GM21515 (cell line): Measurements from ENCODE around the gene CES1.
"Not testable (repeated sequence)": the region's sequence is repeated elsewhere in the genome, so short reads cannot be mapped to it uniquely, and the experiment has no call there.

Experiments
- ATAC-seq: cut with Tn5 transposase; IDR thresholded peaks from one replicate; pipeline ENCODE4 v1.9.1; 2021; ENCODE audit not compliant: unreplicated experiment

Gene CES1

DNA sequence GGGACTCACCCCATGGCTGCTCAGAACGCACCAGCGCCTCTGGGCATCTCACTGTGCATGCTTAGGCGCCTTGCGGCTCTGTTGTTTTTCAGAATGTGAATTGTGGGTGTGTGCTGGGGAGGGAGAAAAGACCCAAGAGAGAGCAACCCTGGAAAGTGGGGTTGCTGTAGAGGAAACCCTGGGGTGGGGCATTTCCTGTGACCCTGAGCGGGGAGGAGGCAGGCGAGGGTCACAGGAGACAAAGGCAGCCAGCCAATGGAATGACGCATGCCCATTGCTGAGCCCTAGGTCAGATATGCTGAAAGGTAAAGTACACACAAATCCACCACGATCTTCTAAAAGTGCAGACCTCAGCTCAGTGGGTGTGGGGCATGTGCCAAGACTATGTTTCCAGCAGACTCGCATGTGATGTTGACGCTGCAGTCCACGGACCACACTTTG, 39.9 kb downstream of the CES1 start:
- not testable (repeated sequence) for ATAC-seq

DNA sequence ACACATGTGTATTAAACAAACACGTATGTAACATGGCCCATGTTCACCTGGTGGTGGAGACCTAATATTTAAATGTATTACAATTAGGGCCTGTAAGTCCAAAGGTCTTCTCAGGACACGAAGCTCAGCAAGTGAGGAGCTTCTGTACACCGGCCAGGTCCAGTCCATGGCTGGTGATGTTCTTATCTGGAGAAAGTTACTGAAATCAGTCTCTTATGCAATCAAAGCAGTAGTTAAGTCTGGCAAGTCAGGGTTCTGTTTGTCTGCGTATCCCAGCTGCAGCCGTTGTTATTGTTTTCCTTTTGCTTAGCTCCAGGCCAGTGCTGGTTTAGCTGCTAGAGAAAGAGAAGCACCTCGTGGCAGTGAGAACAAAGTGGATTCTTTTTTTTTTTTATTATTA, 41.4 kb downstream of the CES1 start:
- ATAC-seq, result not testable (repeated sequence)

GRCh38 chr16:55790240-55790639, 42.7 kb downstream of the CES1 start:
- ATAC-seq, result not testable (repeated sequence)

DNA sequence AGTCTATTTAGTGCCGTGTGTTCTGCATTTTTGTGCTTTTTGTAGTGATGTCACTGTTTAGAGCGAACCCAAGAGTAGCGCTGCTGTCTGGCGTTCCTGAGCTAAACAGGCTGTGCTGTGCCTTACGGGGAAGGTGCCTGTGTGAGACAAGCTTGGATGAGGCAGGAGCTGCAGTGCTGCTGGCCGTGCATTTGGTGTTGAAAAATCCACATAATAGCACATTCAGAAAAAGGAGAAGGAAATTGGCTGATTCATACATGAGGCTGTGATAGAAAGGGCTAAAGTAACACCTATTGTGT, 50.2 kb downstream of the CES1 start:
- ATAC-seq, result not testable (repeated sequence)

GRCh38 chr16:55782091-55782792, 50.7 kb downstream of the CES1 start:
- ATAC-seq, result not testable (repeated sequence)

GRCh38 chr16:55781456-55781855, 51.4 kb downstream of the CES1 start:
- ATAC-seq, result not testable (repeated sequence)

GRCh38 chr16:55780095-55780407, 52.8 kb downstream of the CES1 start:
- not testable (repeated sequence) for ATAC-seq

DNA sequence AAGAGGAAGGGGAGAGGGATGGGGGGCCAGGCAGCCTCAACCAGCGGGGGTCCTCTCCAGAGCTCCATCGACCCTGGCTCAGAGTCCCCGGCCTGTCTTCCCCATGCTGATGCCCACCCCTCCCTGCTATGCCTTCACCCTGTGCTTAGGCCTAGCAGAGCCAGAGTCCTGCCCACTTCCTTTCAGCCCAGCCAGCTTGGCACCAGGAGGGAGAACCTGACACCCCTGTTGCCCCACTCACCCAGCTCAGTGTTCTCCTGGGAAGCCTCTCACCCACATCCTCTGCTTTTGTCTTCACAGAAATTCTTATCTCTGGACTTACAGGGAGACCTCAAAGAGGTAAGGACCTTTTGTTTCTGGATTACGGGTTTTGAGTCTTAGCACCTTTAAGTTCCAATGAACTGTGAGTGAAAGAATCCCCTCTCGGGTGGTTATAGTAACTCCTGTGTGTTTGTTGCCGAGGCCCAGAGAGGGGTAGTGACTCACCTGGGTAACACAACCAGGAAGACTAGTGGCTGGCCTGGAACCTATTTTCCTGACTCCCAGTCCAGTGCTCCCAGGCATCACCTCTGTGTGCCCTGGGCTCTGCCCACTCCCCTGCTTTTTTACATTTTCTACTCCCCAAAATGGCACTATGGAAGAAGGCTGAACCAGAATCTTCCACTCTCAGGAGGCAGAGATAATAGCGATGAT, 53.3 kb downstream of the CES1 start:
- no peak for ATAC-seq

DNA sequence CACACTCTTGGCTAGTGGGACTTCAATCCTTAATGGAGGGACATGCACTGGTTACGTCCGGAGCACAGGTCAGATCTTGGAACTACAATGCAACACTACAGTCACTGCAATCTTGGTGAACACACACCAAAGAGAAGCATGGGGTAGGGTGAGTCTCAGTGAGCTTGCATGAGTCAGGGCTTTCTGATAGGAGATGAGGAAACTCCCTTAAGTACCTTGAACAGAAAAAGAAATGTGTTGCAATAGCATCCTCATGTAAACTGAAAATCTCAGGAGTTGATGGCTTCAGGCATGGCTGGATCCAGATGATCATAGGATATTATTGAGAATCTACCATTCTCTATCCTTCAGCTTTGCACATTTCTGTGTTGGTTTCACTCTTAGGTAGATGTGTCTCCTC, 54.1 kb downstream of the CES1 start:
- no peak for ATAC-seq

DNA sequence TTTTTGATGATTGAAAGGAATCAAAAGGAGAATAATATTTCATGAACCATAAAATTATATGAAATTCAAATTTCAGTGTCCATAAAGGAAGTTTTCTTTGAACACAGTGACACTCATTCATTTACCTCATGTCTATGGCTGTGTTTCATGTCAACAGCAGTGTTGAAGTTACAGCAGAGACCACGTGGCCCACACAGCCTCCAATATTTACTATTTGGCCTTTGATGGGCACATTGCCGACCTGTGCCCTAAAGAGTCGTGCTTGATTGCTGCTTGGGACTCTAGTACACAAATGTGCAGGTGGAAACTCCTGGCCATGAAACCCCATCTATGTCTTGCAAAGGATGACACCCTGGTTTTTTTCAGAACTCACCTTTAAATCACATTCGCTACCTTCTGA, 57.0 kb downstream of the CES1 start:
- ATAC-seq, result no peak

GRCh38 chr16:55773859-55774549, 58.9 kb downstream of the CES1 start:
- ATAC-seq, result no peak

- no peak for ATAC-seq
Observed at GRCh38 chr16:55765161-55765560, 67.7 kb downstream of the CES1 start.

DNA sequence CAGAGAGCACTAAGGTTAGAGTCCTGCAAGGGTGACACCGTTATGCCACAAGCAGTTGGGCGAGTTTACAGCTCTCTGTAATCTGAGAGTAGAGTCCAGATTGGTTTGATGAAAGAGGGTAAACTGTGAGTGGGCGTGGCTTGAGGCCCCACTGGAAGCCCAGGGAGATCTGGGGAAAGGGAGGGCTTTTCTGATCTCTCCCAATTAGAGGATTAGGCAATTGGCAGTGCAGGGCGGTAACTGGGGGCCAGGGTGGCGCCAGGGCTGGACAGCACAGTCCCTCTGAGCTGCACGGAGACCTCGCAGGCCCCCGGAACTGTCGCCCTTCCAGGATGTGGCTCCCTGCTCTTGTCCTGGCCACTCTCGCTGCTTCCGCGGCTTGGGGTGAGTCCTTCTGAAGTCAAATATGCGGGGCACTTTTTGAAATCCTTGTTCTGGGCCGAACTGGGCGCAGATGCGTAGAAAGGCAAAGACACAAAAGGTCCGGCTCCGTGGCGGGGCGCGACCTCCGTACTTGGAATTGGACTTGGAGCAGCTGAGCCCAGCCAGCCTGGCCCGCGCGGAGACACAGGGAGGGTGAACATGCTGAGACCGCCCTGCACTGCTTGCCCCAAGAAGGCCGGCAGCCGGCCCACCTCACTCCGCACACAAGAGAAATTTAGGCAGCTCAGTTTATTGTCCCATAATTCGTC, 72.4 kb downstream of the CES1 start:
- ATAC-seq, result no peak

DNA sequence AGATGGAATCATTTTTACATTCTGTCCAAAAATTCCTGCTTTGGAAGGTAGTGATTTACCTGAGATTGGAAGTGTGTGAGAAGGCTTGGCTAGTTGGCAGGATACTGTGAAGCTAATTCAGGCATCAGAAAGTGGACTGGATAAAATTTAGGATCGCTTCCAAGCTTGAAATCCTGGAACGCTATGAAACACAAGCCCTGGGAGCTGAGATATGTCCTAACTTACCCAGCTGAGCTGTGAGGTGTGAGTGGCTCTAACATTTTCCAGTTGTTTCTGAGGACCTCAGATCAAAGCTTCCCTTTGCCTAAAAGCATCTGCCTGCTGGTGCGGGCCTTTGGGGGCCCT, 73.0 kb downstream of the CES1 start:
- ATAC-seq, result not testable (repeated sequence)

DNA sequence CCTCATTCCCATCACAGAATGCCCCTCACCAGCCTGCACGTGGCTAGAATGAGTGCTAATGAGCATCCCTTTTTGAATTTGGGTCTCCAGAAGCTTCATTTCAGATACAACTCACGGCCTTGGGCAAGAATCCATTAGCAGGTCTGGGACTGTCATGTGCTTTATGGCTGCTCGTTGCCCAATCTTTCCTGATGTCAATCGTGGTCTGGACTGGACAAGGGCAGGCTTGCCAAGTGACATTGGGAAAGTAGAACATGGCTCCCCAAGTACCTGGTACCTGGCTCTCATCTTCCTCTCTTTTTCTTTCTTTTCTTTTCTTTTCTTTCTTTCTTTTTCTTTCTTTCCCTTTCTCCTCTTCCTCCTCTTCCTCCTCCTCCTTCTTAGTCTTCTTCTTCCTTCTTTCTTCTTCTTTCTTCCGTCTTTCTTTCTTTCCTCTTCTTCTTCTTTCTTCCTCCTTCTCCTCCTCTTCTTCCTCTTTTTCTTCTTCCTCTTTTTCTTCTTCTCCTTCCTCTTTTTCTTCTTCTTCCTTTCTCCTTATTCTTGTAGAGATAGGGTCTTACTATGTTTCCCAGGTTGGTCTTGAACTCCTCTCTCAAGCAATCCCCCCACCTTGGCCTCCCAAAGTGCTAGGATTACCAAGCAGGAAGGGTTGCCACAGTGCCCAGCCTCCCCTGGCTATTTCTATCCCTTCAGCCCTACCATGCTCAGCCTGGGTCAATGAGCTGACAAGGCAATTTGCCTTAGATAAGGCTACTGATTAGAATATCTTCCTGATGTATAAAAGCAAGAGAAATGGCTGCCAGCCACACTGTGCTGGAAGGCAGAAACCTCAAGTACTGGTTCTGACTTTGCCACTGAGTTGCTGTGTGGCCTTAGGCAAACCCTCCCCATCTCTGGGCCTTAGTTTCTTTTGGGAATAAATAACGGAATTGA, 75.0 kb downstream of the CES1 start:
- not testable (repeated sequence) for ATAC-seq

- ATAC-seq, result no peak
Observed at GRCh38 chr16:55756963-55757362, 75.9 kb downstream of the CES1 start.

- no peak for ATAC-seq
Observed at GRCh38 chr16:55754056-55754455, 78.8 kb downstream of the CES1 start.

DNA sequence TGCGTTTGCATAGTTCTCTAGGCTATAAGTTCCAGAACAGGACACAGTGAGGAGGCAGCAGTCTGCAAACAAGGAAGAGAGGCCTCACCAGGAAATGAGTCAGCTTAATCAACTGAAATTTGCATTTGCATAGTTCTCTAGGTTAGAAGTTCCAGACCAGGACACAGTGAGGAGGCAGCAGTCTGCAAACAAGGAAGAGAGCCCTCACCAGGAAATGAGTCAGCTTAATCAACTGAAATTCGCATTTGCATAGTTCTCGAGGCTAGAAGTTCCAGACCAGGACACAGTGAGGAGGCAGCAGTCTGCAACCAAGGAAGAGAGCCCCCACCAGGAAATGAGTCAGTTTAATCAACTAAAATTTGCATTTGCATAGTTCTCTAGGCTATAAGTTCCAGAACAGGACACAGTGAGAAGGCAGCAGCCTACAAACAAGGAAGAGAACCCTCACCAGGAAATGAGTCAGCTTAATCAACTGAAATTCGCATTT, 79.7 kb downstream of the CES1 start:
- ATAC-seq, result not testable (repeated sequence)
